Measurements from ENCODE around the gene RNU5B-1. TPM values are rescaled to one million over a fixed set of nuclear protein-coding genes. Genes with fewer than 3 reads are reported as not detected.

RNU5B-1 gene
- total RNA-seq, 1 donor from 2014 or later: not detected

Small RNAs within 50 kb of the gene (small RNA-seq; reads per million reads assigned to genes)
- 378,345 reads per million, percentile 100 among the genes with 10 or more reads in this experiment for gene RNU5A-1
- 66,057 reads per million, percentile 100 among the genes with 10 or more reads in this experiment for gene RNU5B-1
- 0.14 reads per million for gene SNORA24B

Other genes with a start within 250 kb of the RNU5B-1 start
- gene RASL12, start 236.7 kb upstream of the RNU5B-1 start, total RNA-seq: 15.1 TPM
- 1.6 TPM for gene KBTBD13, start 227.9 kb upstream of the RNU5B-1 start, total RNA-seq
- gene UBAP1L, start 189.5 kb upstream of the RNU5B-1 start, total RNA-seq: 2.1 TPM
- 11.5 TPM for gene PDCD7, start 170.9 kb upstream of the RNU5B-1 start, total RNA-seq
- gene CLPX, start 119.3 kb upstream of the RNU5B-1 start, total RNA-seq: 42.3 TPM
- 38.1 TPM for gene CILP, start 93.2 kb upstream of the RNU5B-1 start, total RNA-seq
- 7.3 TPM for gene PARP16, start 17.8 kb upstream of the RNU5B-1 start, total RNA-seq
- gene RNU5A-1, start 8.6 kb upstream of the RNU5B-1 start, total RNA-seq: not detected
- 1.0 TPM for gene IGDCC3, start 73.3 kb downstream of the RNU5B-1 start, total RNA-seq
- gene IGDCC4, start 118.3 kb downstream of the RNU5B-1 start, total RNA-seq: 35.5 TPM
- 43.3 TPM for gene DPP8, start 213.0 kb downstream of the RNU5B-1 start, total RNA-seq
- 41.2 TPM for gene HACD3, start 225.8 kb downstream of the RNU5B-1 start, total RNA-seq

All from skeletal muscle tissue (tissue), 2 donors.